HG03469 (cell line): Measurements from ENCODE around the gene MPRIP.

Experiments used
- ATAC-seq: cut with Tn5 transposase; IDR thresholded peaks from one replicate; pipeline ENCODE4 v1.9.1; 2021; ENCODE audit warnings: mild to moderate bottlenecking, moderate library complexity, moderate number of reproducible peaks; ENCODE audit not compliant: unreplicated experiment

Gene MPRIP

DNA sequence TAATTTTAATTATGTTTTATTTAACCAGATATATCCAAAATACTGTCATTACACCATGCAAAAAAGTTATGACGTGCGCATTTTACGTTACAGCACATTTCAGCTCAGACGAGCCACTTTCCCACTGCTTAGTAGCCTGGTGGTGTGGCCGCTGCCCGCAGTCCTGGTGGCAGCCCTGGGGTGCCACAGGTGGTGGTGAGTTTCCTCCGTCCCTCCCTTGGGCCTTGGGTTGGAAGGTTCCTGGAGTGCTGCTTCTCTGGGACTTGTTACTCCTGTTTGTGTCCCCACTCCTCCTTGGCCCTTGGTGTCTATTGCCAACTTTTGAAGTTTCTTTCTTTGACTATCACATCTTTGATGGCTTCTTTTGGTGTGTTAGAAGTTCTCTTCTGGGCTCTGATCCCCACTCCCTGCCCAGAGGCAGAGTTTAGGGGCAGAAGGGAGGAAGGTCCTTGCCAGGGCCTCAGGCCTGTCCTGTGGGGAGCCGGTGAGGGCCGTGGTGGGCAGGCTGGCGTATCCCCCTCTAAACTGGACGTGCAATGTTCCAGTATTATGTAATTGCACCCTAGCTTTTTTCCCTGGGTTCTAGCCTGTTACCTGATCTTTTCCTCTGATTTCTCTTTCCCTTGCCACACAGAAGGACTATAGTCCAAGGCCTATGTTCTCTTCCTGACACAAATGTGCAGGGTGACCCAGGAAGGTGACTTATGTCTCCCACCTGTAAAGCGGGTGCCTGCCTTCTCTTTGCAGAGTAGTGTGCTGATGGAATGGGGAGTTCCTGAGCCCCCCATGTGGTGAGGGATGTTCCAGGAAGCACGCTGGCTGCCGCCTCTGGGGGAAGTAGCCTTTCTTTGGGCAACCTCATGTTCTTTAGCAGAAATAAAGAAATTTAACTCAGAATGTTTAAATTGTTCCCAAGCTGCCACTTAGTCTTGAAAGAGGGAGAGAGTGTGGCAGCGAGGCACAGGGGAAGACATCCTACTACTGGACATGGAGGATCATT, 8.4 kb downstream of the MPRIP start:
- no peak for ATAC-seq

- no peak for ATAC-seq
Observed at GRCh38 chr17:17051380-17051779, 9.1 kb downstream of the MPRIP start.

GRCh38 chr17:17051791-17052461, 9.7 kb downstream of the MPRIP start:
- ATAC-seq, result no peak

DNA sequence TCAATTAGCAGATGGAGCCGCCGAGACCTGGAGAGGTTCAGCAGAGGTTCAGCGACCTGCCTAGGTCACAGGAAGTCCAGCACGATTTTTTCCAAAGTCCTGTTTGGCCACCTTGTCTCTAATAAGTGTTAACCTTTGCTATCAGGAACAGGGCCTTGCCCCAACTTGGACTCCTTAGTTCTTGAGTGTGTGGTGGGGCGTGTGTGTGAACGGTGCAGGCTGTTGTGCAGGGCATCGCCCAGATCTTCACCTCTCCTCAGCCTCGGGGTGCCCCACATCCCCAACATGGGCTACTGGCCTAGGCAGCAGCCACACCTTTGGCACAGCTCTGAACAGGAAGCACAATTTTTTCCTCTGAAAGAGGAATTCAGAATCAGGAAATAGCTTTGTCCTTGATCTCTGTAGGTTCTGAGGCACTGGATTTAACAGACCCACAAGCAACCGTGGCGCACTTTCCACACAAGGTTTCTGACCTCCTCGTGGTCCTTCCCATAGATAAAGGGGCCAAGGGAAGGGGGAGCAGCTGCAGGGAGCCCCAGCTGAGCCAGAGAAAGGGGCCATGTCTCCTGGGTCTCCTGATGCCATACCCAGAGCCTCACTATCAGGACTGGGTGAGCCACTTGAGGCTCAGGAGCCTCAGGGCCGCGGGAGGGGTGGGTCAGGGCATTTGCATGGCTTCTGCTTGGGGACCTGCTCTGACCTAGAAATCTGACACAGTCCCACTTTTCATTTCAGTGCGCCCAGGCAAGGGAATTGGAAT, 10.4 kb downstream of the MPRIP start:
- ATAC-seq, result no peak

GRCh38 chr17:17053446-17054379, 11.5 kb downstream of the MPRIP start:
- ATAC-seq, result no peak

GRCh38 chr17:17054636-17055035, 12.4 kb downstream of the MPRIP start:
- ATAC-seq, result no peak

DNA sequence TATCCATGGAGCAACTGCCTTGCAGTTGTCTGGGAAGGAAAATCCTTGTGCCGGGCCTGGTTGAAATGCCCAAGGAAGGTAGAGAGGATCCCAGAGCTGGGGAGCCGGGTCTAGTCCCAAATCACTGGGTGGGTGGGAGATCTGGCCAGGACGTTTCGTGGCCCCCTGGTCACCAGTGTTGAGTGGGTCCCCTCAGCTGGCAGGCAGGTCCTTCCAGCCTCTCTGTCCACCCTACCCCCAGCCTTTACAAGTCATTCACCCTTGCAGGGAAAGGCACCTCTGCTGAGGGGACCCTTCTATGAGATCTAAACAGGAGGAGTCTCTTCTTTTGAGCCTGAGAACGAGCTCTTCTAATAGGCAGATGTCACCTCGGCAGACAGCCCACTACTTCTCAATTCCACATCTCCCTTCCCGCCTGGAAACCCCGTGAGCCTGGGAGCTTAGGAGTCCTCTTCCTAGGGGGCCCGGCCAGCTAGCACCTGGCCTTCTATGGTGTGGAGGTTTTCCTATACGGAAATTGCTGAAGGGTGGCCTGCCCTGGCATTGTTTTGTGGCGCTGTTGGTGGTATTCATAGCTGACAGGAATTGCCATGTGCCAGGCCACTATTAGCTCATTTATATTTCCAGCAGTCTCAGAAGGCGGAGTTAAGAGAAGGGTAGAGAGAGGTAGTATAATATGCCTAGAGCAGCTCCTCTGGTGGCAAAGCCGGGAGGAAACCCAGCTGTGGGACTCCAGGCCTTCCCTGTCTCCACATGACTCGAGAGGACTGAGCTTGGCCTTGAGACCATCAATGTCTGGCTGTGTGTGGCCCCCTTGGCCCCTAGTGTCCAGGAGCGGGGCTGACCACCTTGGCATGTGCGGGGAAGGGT, 13.3 kb downstream of the MPRIP start:
- ATAC-seq, result no peak

DNA sequence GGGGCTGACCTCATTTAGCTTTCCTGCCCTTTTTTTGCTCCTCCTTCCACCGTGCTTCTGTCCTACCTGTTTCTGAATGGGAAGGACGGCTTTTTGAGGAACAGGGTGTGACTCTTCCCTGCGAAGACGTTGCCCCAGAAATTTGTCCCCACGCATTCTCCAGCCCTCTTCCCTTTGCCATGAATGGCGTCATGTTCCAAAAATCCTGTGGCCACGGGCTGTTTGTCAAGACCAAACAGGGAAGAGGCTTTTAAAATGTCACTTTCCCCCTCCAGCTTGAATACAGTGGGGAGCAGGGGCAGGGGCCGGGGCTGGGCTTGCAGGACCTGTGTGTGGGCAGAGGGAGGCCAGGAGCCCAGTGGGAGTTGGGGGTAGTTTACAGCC, 13.9 kb downstream of the MPRIP start:
- no peak for ATAC-seq

GRCh38 chr17:17057057-17057551, 14.8 kb downstream of the MPRIP start:
- no peak for ATAC-seq

- no peak for ATAC-seq
Observed at GRCh38 chr17:17058304-17058703, 16.0 kb downstream of the MPRIP start.

DNA sequence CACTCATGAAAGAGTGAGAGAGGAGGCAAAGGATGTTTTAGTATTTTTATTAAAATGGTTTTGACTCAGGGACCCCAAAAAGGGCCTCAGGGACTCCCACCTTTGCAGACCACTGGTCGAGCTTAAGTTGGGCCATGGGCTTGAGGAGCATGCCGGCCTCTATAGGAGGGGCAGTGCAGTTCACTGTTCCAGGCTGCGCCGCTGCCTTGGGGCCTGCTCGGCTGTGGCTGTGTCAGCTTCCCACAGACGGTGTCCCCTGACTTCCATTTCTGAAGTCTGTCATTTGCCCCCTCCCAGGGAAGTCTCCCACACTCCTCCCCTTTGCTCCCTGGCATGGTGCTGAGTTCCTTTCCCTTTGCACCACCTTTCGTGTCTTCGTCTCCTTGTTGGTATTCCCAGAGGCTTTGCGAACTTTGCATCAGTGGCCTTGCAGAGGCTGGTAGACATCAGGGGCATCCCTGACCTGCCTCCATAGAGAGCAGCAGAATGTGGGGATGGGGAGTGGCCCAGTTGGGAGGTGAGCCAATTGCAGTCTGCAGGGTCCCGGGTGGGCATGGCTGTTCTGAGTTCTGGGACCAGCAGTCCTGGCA, 17.1 kb downstream of the MPRIP start:
- ATAC-seq, result no peak

- ATAC-seq, result no peak
Observed at GRCh38 chr17:17060001-17060922, 18.0 kb downstream of the MPRIP start.

DNA sequence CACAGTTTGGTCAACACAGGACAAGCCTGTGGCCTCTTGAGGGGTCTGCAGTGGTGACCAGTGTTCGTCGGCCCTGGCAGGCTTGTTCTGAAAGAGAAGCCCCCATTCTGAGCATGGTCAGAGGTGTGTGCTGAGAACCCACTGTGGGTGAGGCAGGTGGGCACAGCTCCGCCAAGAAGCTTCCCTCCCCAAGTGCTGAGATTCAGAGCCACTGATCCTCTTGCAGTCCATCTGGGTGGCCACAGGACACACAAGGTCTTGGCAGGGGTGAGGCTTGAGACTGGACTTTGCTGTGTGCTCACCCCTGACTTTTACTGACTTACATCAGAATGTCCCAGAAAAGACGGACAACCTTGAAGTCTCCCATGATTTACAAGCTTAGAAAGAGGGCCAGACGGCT, 18.7 kb downstream of the MPRIP start:
- ATAC-seq, result no peak

DNA sequence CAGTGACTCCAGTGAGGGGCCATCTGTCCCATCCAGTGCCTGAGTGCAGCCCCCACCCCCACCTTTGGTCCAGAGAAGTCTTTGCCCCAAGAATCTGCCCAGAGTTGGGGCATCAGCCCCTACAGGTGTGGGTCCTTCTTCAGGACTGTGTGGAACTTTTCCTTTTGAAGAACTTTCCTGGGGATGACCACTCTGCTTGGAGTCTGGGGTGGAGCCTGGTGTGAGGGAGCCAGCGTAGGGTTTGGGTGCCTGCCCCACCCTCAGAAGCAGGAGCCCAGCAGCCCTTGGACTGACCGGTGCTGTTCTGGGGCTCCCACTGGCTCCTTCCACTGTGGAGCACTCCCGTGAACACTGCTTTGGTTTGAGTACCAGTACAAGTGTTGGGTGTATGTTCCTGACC, 19.3 kb downstream of the MPRIP start:
- ATAC-seq, result no peak

- no peak for ATAC-seq
Observed at GRCh38 chr17:17062356-17062755, 20.1 kb downstream of the MPRIP start.

- no peak for ATAC-seq
Observed at GRCh38 chr17:17062866-17063265, 20.6 kb downstream of the MPRIP start.

DNA sequence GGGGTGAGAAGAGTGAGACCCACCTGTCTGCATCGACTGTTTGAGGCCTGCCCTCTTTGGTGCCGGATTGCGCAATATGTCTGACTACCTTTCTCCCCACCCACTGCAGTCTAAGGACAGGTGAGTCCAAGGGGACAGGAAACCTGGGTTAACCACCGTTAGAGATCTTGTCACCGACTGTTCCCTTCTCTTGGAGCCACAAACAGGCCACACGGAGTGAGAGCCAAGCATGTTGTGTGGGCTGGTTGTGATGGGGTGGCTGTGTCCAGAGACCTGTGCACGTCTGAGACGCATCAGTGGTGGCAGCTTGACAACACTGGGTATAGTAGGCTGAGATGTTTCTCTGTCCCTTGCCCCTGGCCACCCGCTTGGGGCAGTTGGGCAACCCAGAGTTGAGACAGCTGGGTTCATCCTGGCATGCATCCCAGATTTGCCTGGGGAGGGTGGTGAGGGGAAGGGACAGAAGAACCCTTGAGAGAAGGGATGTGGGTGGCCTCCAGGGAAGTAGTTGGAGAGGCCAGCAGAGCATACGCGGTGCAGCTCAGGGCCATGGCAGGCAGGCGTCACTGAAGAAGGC, 21.4 kb downstream of the MPRIP start:
- ATAC-seq, result no peak
